SU-DHL-6 (cell line): ENCODE measurements around the gene KDM4E.

ENCODE experiments used
- H2AFZ ChIP-seq: fragments of 200-600 bp; sonication (generic); 2 replicates; pipeline ENCODE4 v1.6.1; 2014; ENCODE audit warnings: low read depth, mild to moderate bottlenecking, moderate library complexity, mixed read lengths, antibody characterized with exemption, low read length; ENCODE audit not compliant: severe bottlenecking
- H3F3A ChIP-seq: fragments of 200-600 bp; shearing (Covaris generic); 2 replicates; pipeline ENCODE4 v1.6.0; 2016; ENCODE audit warnings: antibody characterized with exemption, mild to moderate bottlenecking; ENCODE audit not compliant: insufficient read depth
- H3K27ac ChIP-seq: fragments of 200-600 bp; sonication (generic); 2 replicates; pipeline ENCODE4 v1.5.1; 2016; ENCODE audit warnings: low read depth, mild to moderate bottlenecking, low read length, moderate library complexity, mixed read lengths
- H3K27me3 ChIP-seq: fragments of 200-600 bp; sonication (generic), shearing (Covaris generic); 2 replicates; pipeline ENCODE4 v1.6.0; 2014; ENCODE audit warnings: mild to moderate bottlenecking, low read length
- H3K36me3 ChIP-seq: fragments of 200-600 bp; sonication (generic); 2 replicates; pipeline ENCODE4 v1.6.1; 2014; ENCODE audit warnings: mild to moderate bottlenecking, low read length, mixed read lengths
- H3K4me2 ChIP-seq: fragments of 300-600, 200-600 bp; shearing (Covaris generic), sonication (generic); 2 replicates; pipeline ENCODE4 v1.6.0; 2014; ENCODE audit warnings: low read length, low read depth, mild to moderate bottlenecking; ENCODE audit not compliant: poor library complexity, severe bottlenecking
- H3K4me3 ChIP-seq: fragments of 200-600 bp; sonication (generic); 2 replicates; pipeline ENCODE4 v1.5.1; 2014; ENCODE audit warnings: antibody characterized with exemption, low read length, mild to moderate bottlenecking, mixed read lengths; ENCODE audit not compliant: insufficient read depth, poor library complexity, severe bottlenecking
- H3K79me2 ChIP-seq: fragments of 200-600 bp; sonication (generic); 2 replicates; pipeline ENCODE4 v1.6.1; 2014; ENCODE audit warnings: mild to moderate bottlenecking, low read length, moderate library complexity; ENCODE audit not compliant: insufficient read depth
- H3K9ac ChIP-seq: fragments of 200-600 bp; sonication (generic); 2 replicates; pipeline ENCODE4 v1.7.0; 2014; ENCODE audit warnings: mild to moderate bottlenecking, low read length
- H3K9me2 ChIP-seq: fragments of 200-600 bp; sonication (generic); replicated peaks from 2 replicates; pipeline ENCODE4 v1.6.1; 2014; ENCODE audit warnings: low read length; ENCODE audit not compliant: insufficient read depth
- H3K9me3 ChIP-seq: fragments of 200-600 bp; sonication (generic); 2 replicates; pipeline ENCODE4 v1.6.1; 2014; ENCODE audit warnings: low read length, mixed read lengths; ENCODE audit not compliant: insufficient read depth
- H4K20me1 ChIP-seq: fragments of 200-600 bp; sonication (generic); 2 replicates; pipeline ENCODE4 v1.6.1; 2014; ENCODE audit warnings: low read depth, mild to moderate bottlenecking, antibody characterized with exemption, low read length, moderate library complexity, mixed read lengths
- EZH2phosphoT487 ChIP-seq: fragments of 200-600 bp; sonication (generic), shearing (Covaris generic); conservative IDR thresholded peaks from 2 replicates; pipeline ENCODE4 v1.6.1; 2018; ENCODE audit warnings: mild to moderate bottlenecking, antibody characterized with exemption, low read length, moderate library complexity, mixed read lengths
- TF ChIP-seq, protein P1 (sequence below): fragments of 200-600 bp; sonication (generic); IDR thresholded peaks from one replicate; pipeline ENCODE4 v1.5.1; 2017; ENCODE audit warnings: antibody characterized with exemption, mild to moderate bottlenecking, low read length, moderate library complexity; ENCODE audit not compliant: insufficient read depth, poor library complexity, severe bottlenecking

Gene KDM4E

DNA sequence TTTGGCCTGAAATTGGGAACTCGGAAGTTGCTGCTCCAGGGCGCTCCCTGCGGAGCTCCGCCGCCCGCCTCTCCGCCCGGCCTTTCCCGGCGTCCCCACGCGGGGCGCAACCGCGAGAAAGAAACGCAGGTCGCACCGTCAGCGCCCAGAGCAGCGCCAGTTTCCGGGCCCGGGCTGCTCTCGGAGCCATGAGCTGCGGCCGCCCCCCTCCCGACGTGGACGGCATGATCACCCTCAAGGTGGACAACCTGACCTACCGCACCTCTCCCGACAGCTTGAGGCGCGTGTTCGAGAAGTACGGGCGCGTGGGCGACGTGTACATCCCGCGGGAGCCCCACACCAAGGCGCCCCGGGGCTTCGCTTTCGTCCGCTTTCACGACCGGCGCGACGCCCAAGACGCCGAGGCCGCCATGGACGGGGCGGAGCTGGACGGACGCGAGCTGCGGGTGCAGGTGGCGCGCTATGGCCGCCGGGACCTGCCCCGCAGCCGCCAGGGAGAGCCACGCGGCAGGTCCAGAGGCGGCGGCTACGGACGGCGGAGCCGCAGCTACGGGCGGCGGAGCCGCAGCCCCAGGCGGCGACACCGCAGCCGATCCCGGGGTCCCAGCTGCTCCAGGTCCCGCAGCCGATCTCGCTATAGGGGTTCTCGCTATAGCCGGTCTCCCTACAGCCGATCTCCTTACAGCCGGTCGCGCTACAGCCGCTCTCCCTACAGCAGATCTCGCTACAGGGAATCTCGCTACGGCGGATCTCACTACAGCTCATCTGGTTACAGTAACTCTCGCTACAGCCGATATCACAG, 42.2 kb downstream of the KDM4E start:
- TF ChIP-seq, protein P1, sequence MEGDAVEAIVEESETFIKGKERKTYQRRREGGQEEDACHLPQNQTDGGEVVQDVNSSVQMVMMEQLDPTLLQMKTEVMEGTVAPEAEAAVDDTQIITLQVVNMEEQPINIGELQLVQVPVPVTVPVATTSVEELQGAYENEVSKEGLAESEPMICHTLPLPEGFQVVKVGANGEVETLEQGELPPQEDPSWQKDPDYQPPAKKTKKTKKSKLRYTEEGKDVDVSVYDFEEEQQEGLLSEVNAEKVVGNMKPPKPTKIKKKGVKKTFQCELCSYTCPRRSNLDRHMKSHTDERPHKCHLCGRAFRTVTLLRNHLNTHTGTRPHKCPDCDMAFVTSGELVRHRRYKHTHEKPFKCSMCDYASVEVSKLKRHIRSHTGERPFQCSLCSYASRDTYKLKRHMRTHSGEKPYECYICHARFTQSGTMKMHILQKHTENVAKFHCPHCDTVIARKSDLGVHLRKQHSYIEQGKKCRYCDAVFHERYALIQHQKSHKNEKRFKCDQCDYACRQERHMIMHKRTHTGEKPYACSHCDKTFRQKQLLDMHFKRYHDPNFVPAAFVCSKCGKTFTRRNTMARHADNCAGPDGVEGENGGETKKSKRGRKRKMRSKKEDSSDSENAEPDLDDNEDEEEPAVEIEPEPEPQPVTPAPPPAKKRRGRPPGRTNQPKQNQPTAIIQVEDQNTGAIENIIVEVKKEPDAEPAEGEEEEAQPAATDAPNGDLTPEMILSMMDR = no peak
- no peak for TF ChIP-seq EZH2phosphoT487
- Histone ChIP-seq H3K4me3 (peak overlapping the region; percentile 93), H3K9ac (peak overlapping the region; percentile 79), H3K27ac (peak overlapping the region; percentile 55), H3K9me3 (no peaks in the 10 kb centered on the region), H3K79me2 (peaks cover 11% of the 10 kb centered on the region; the same call in 1 of the 2 replicates), H2AFZ (peak overlapping the region; percentile 65), H3K9me2 (no peaks in the 10 kb centered on the region), H3K36me3 (no peaks in the 10 kb centered on the region), H3K27me3 (no peaks in the 10 kb centered on the region), H3F3A (peaks cover 17% of the 10 kb centered on the region), H4K20me1 (0 out of 2 replicates have a peak, but pooled peaks cover 3% of the 10 kb centered on the region), H3K4me2 (peak overlapping the region; percentile 91)

DNA sequence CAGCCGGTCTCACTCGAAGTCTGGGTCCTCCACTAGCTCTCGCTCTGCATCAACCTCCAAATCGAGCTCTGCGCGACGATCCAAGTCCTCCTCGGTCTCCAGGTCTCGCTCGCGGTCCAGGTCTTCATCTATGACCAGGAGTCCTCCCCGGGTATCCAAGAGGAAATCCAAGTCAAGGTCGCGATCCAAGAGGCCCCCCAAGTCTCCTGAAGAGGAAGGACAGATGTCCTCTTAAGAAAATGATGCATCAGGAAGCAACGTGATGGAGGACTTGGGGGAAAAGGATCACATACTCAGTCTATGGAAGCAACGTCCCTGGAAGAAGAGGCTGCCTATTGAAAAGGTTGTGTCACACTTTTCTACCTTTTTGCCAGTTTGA, 42.8 kb downstream of the KDM4E start:
- H3K27me3 ChIP-seq = no peaks in the 10 kb centered on the region
- TF ChIP-seq, protein P1 = no peak
- TF ChIP-seq EZH2phosphoT487 = no peak
- no peaks in the 10 kb centered on the region for H3K9me2 ChIP-seq
- peak overlapping the region; percentile 93 for H3K4me3 ChIP-seq
- peak overlapping the region; percentile 79 for H3K9ac ChIP-seq
- peak overlapping the region; percentile 55 for H3K27ac ChIP-seq
- peak overlapping the region; percentile 91 for H3K4me2 ChIP-seq
- peaks cover 17% of the 10 kb centered on the region for H3F3A ChIP-seq
- peak overlapping the region; percentile 65 for H2AFZ ChIP-seq
- peaks cover 11% of the 10 kb centered on the region; the same call in 1 of the 2 replicates for H3K79me2 ChIP-seq
- 0 out of 2 replicates have a peak, but pooled peaks cover 3% of the 10 kb centered on the region for H4K20me1 ChIP-seq
- H3K9me3 ChIP-seq = no peaks in the 10 kb centered on the region
- H3K36me3 ChIP-seq = no peaks in the 10 kb centered on the region

GRCh38 chr11:95068549-95068948, 43.5 kb downstream of the KDM4E start:
- H3K9ac ChIP-seq = peak overlapping the region; percentile 79
- H4K20me1 ChIP-seq = 0 out of 2 replicates have a peak, but pooled peaks cover 3% of the 10 kb centered on the region
- H3K27ac ChIP-seq = peak overlapping the region; percentile 55

More at GRCh38 chr11:95068549-95068948, 43.5 kb downstream of the KDM4E start:
- Histone ChIP-seq H3K4me3 (peak overlapping the region; percentile 93), H2AFZ (no peak overlapping the region), H3K27me3 (no peaks in the 10 kb centered on the region), H3K9me3 (no peaks in the 10 kb centered on the region), H3K4me2 (peak overlapping the region; percentile 91), H3K36me3 (no peaks in the 10 kb centered on the region), H3K9me2 (no peaks in the 10 kb centered on the region), H3K79me2 (peaks cover 11% of the 10 kb centered on the region; the same call in 1 of the 2 replicates), H3F3A (peaks cover 17% of the 10 kb centered on the region)
- TF ChIP-seq, protein P1 = no peak
- no peak for TF ChIP-seq EZH2phosphoT487
